Activated CD4-positive, alpha-beta T cell treated with anti-CD3 and anti-CD28 coated beads, Interleukin-2, amount 10 ng/mL, durations not matched to agents 7 days and 5 days (primary cell): ENCODE results near the gene HECW1. TPM values are rescaled to one million over a fixed set of nuclear protein-coding genes. Genes with fewer than 3 reads are reported as not detected.
"Not testable (repeated sequence)": the region's sequence is repeated elsewhere in the genome, so short reads cannot be mapped to it uniquely, and the experiment has no call there.

Experiments
- CTCF ChIA-PET: fragments of 350-600 bp; sonication (Branson Sonifier 250); formaldehyde crosslinking; loops from one replicate; lab custom pipeline; 2021; ENCODE audit warnings: antibody characterized with exemption; lab: Charles Lee
- POLR2A ChIA-PET: fragments of 350-600 bp; sonication (Branson Sonifier 250); formaldehyde crosslinking; loops from one replicate; lab custom pipeline; 2021; ENCODE audit warnings: antibody characterized with exemption; lab: Charles Lee
- DNase-seq: peaks from one replicate; pipeline ENCODE4 v3.0.0-alpha.2; 2020
- H3K27ac Mint-ChIP-seq: one replicate; pipeline ENCODE4 v1.8.0; 2021; ENCODE audit warnings: mild to moderate bottlenecking, moderate library complexity, mixed read lengths
- H3K27me3 Mint-ChIP-seq: one replicate; pipeline ENCODE4 v1.8.0; 2021; ENCODE audit warnings: mixed read lengths
- H3K36me3 Mint-ChIP-seq: one replicate; pipeline ENCODE4 v1.8.0; 2021; ENCODE audit warnings: low read depth, mixed read lengths
- H3K4me1 Mint-ChIP-seq: one replicate; pipeline ENCODE4 v1.8.0; 2021; ENCODE audit warnings: mixed read lengths
- H3K4me3 Mint-ChIP-seq: one replicate; pipeline ENCODE4 v1.8.0; 2021; ENCODE audit warnings: mild to moderate bottlenecking, moderate library complexity, mixed read lengths
- H3K9me3 Mint-ChIP-seq: one replicate; pipeline ENCODE4 v1.8.0; 2021; ENCODE audit warnings: mixed read lengths
- total RNA-seq, 2 experiments: library from RNA; stranded (reverse); gene quantifications; one replicate each; pipeline ENCODE4 v1.2.3, GENCODE V29; 2021

Gene HECW1
- total RNA-seq, 2 experiments from 2014 or later = not detected

DNA sequence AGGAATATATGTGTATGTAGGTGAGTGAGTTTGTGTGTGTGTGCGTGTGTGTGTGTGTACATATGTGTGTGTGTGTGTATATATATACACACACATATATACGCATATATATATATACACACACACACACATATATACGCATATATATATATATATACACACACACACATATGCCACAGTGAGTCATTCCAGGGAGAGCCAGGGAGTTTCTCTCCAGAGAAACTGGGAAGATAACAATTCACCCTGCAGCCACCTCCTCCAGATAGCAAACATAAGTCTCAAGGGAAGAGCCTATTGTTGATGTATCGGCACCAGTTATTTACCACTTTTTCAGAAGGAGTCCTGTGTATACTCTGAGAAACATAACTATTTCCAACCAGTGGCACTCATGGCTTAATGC lies 368.1 kb downstream of the HECW1 start:
- POLR2A ChIA-PET = no interaction called here
- CTCF ChIA-PET = no interaction called here
- Mint-ChIP-seq H3K4me1 (peaks cover 2% of the 10 kb centered on the region), H3K4me3 (no peak overlapping the region), H3K9me3 (no peaks in the 10 kb centered on the region), H3K27ac (no peak overlapping the region), H3K36me3 (no peaks in the 10 kb centered on the region), H3K27me3 (peaks cover 11% of the 10 kb centered on the region)
- DNase-seq = no peak

DNA sequence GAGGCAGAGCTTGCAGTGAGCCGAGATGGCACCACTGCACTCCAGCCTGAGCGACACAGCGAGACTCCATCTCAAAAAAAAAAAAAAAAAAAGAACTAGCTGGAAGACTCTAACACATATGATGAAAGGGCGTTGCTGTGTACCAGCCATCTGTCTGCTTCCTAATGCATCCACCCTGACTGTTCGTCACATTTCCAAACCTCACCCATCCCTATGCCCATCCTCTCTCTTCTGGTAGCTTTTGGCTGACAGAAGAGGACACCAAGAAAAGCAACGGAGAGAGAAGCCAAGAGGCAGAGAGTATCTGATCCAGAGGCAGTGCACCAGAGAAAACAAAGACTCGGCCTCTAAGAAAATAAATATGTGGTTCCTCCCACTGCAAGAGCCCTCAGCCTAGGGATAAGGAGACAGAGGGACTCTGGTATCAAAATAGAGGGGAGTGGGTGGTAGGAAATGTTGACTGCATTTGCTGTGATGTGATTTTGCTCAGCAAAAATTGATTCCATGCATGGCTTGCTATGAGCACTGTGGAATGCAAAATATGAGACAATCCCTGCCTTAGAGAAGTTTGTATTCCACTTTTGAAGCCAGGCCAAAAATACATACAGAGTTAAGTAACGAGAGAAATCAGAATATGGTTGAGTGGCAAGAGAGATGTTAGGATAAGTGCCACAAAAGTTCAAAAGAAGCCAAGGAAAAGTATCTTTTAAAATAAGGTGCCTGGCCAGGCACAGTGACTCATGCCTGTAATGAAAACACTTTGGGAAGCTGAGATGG lies 369.6 kb downstream of the HECW1 start:
- CTCF ChIA-PET = interaction anchor here (0.6 kb wide), 1 partner anchor 101 kb away, joined by 3 read pairs; the partner anchor contains the start of gene STK17A
- peaks cover 2% of the 10 kb centered on the region for H3K4me1 Mint-ChIP-seq
- no peaks in the 10 kb centered on the region for H3K9me3 Mint-ChIP-seq
- no peak for DNase-seq
- POLR2A ChIA-PET = no interaction called here
- H3K36me3 Mint-ChIP-seq = no peaks in the 10 kb centered on the region
- H3K27ac Mint-ChIP-seq = no peak overlapping the region
- no peak overlapping the region for H3K4me3 Mint-ChIP-seq
- H3K27me3 Mint-ChIP-seq = peaks cover 11% of the 10 kb centered on the region

DNA sequence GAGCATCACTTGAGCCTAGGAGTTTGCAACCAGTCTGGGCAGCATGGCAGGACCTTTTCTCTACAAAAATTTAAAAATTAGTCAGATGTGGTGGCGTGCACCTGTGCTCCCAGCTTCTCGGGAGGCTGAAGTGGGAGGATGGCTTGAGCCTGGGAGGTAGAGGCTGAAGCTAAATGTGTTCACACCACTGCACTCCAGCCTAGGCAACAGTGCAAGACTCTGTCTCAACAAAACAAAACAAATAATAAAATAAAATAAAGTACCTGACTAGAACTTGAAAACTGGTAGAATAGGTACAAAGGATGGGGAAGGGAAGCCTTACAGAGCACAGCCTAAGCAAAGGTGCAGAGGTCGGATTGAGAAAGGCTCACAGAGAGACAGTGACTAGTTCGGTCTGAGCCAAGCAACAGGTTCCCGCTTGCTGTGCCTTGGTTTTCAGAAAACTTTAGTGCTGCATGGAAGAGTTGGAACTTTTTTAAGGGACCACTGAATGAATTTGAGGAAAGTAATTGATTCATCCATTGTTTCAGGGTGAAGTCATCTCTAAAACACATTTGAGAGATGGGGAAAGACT lies 370.3 kb downstream of the HECW1 start:
- H3K36me3 Mint-ChIP-seq = no peaks in the 10 kb centered on the region
- DNase-seq = no peak
- H3K27me3 Mint-ChIP-seq = peaks cover 9% of the 10 kb centered on the region
- H3K9me3 Mint-ChIP-seq = no peaks in the 10 kb centered on the region
- no peaks in the 10 kb centered on the region for H3K4me1 Mint-ChIP-seq
- CTCF ChIA-PET = no interaction called here
- no peak overlapping the region for H3K27ac Mint-ChIP-seq
- POLR2A ChIA-PET = no interaction called here
- no peak overlapping the region for H3K4me3 Mint-ChIP-seq

DNA sequence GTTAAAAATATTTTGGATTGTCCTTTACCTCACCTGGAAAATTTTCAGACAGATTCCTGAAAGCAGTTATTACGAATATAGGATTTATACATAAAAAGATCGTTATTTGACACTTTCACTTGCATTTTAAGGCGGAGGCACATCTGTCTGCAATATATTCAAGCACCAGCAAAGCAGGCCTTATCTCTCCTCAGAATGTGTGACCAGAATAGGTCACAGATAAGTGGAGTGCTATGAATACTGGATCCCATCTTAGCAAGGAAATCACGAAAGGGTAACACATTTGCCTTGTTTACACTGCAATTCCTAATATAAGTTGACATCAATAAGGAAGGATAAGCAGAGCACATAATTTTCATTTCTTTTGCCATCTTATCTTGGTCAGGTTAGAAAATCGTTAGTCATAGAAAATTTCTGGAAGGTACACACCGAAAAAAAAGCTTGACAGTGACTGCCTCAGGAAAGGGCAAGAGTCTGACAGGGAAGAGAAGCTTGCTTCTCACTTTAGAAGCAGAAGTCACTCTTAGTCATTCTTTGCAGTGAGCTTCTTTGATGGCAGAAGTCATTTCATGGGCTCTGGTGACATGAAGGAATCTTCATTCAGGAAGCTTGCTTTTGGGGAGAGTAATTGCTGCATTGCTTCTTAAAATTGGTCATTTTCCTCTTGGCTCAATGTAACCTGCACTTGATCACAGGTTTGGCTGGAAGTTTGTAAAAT lies 372.4 kb downstream of the HECW1 start:
- ChIA-PET CTCF (interaction anchor here (0.6 kb wide), 1 partner anchor 259 kb away, joined by 5 read pairs; no protein-coding TSS in a partner anchor), POLR2A (no interaction called here)
- Mint-ChIP-seq H3K36me3 (no peaks in the 10 kb centered on the region), H3K27ac (no peak overlapping the region), H3K27me3 (peaks cover 9% of the 10 kb centered on the region), H3K4me3 (no peak overlapping the region), H3K4me1 (no peaks in the 10 kb centered on the region), H3K9me3 (no peaks in the 10 kb centered on the region)
- DNase-seq = no peak

DNA sequence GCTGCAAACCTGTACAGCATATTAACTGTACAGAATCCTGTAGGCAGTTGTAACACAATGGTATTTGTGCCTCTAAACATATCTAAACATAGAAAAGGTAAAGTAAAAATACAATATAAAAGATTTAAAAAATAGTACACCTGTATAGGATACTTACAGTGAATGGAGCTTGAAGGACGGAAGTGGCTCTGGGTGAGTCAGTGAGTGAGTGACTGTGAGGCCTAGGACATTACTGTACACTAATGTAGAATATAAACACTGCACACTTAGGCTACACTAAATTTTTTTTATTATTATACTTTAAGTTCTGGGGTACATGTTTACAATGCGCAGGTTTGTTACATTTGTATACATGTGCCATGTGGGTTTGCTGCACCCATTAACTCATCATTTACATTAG lies 373.1 kb downstream of the HECW1 start:
- Mint-ChIP-seq H3K27me3 (peaks cover 9% of the 10 kb centered on the region), H3K4me1 (no peaks in the 10 kb centered on the region), H3K27ac (no peak overlapping the region), H3K36me3 (no peaks in the 10 kb centered on the region), H3K4me3 (no peak overlapping the region), H3K9me3 (no peaks in the 10 kb centered on the region)
- ChIA-PET CTCF (no interaction called here), POLR2A (no interaction called here)
- no peak for DNase-seq

DNA sequence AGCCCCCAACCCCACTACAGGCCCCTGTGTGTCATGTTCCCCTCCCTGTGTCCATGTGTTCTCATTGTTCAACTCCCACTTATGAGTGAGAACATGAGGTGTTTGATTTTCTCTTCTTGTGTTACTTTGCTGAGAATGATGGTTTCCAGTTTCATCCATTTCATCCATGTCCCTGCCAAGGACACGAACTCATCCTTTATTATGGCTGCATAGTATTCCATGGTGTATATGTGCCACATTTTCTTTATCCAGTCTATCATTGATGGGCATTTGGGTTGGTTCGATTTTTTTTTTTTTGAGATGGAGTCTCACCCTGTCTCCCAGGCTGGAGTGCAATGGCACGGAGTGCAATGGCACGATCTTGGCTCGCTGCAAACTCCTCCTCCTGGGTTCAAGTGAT lies 373.6 kb downstream of the HECW1 start:
- H3K27me3 Mint-ChIP-seq, H3K4me1 Mint-ChIP-seq, H3K27ac Mint-ChIP-seq, CTCF ChIA-PET, H3K36me3 Mint-ChIP-seq, POLR2A ChIA-PET, DNase-seq, H3K4me3 Mint-ChIP-seq, H3K9me3 Mint-ChIP-seq: not testable (repeated sequence)

DNA sequence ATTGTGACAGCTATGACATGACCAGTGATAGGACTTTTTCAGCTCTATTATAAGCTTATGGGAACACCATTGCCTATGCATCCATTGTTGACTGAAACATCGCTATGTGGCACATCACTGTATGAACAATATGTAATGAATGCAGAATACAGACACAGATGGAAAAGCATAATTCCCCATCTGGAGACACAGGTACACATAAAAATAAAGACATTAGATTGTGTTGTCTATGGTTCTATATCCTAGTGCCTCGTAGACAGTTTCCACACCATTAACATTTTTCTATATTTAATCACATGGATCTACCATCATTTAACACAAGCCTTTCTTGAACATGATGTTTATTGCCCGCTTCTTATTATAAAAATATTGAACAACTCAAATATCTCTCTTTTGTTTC lies 374.2 kb downstream of the HECW1 start:
- POLR2A ChIA-PET = no interaction called here
- Mint-ChIP-seq H3K36me3 (no peaks in the 10 kb centered on the region), H3K4me3 (no peak overlapping the region), H3K9me3 (no peaks in the 10 kb centered on the region), H3K4me1 (no peaks in the 10 kb centered on the region), H3K27ac (no peak overlapping the region), H3K27me3 (peaks cover 7% of the 10 kb centered on the region)
- DNase-seq = no peak
- CTCF ChIA-PET = no interaction called here

DNA sequence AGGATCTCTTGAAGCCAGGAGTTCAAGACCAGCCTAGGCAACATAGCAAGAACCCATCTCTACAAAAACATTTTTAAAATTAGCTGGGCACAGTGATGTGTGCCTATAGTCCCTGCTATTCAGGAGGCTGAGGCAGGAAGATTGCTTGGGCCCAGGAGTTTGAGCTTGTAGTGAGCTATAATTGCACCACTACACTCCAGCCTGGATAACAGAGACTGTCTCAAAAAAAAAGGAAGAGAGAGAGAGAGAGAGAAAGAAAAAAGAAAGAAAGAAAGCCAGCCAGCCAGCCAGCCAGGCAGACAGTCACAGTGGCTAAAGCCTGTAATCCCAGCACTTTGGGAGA lies 375.3 kb downstream of the HECW1 start:
- no peak for DNase-seq
- H3K27me3 Mint-ChIP-seq = peaks cover 10% of the 10 kb centered on the region
- no peaks in the 10 kb centered on the region for H3K9me3 Mint-ChIP-seq
- H3K4me3 Mint-ChIP-seq = no peak overlapping the region
- H3K4me1 Mint-ChIP-seq = no peaks in the 10 kb centered on the region
- H3K27ac Mint-ChIP-seq = no peak overlapping the region
- ChIA-PET CTCF (no interaction called here), POLR2A (no interaction called here)
- no peaks in the 10 kb centered on the region for H3K36me3 Mint-ChIP-seq

DNA sequence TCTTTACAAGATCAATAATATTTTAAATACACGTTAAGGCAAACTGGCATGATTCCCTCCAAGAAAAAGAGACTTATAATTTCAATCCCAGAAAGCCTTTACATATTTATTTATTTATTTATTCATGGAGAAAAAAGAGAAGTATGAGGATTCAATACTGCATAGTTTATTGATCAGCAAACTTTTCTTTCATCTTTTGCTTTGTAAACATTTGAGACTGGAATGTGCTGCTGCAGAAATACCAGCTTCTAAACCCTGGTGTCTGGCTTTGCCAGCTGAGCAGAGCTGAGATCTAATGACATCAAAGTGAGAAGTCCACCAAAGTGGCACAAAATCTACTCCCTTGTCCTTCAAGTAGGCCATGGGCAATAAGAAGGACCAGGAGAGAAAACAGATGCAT lies 376.8 kb downstream of the HECW1 start:
- peaks cover 13% of the 10 kb centered on the region for H3K27me3 Mint-ChIP-seq
- H3K36me3 Mint-ChIP-seq = no peaks in the 10 kb centered on the region
- no peak overlapping the region for H3K27ac Mint-ChIP-seq
- no peaks in the 10 kb centered on the region for H3K4me1 Mint-ChIP-seq
- DNase-seq = no peak
- H3K4me3 Mint-ChIP-seq = no peak overlapping the region
- ChIA-PET POLR2A (no interaction called here), CTCF (interaction anchor here (0.9 kb wide), 2 partner anchors 10 to 20 kb away, joined by 3 read pairs; no protein-coding TSS in a partner anchor)
- H3K9me3 Mint-ChIP-seq = no peaks in the 10 kb centered on the region

DNA sequence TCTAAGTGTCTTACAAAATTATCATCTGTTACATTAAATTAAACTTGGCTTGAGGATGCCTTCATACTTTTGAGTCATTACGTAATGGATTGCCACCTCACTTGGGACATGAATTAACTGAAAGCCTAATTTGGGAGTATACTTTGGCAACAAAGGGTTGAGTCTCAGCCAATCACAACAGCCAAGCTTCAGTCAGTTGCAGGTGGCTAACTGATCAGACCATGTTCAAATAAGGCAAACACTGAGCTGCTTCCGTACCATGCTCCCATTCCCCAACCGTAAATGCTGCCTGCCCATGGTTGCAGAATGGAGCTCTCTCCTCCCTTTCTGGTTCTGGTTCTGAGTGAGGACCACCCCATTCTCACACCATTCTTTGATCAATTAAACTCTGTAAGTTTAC lies 377.6 kb downstream of the HECW1 start:
- DNase-seq = no peak
- no peaks in the 10 kb centered on the region for H3K36me3 Mint-ChIP-seq
- H3K27me3 Mint-ChIP-seq = peaks cover 8% of the 10 kb centered on the region
- H3K27ac Mint-ChIP-seq = no peak overlapping the region
- no peak overlapping the region for H3K4me3 Mint-ChIP-seq
- H3K4me1 Mint-ChIP-seq = no peaks in the 10 kb centered on the region
- ChIA-PET POLR2A (no interaction called here), CTCF (interaction anchor here (1.1 kb wide), 1 partner anchor 10 kb away, joined by 3 read pairs; no protein-coding TSS in a partner anchor)
- no peaks in the 10 kb centered on the region for H3K9me3 Mint-ChIP-seq

DNA sequence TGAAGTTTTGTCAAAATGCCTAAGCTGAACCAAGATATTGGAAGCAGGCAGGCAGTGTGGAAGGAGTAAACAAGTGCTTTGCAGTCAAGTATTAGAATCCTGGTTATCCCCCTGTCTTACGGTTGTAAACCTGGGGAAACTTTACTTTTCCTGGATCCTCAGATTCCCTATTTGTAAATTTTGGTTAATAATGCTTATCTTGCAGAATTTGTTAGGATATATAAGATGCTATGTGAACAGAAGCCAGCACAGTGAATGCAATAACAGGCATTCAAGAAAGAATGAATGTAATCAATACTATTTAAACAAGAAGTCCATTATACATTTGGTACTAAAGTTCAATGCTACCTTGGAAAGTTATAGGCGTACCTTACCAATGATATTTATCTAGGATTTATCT lies 378.7 kb downstream of the HECW1 start:
- Mint-ChIP-seq H3K9me3 (no peaks in the 10 kb centered on the region), H3K27me3 (peaks cover 12% of the 10 kb centered on the region)
- POLR2A ChIA-PET = no interaction called here

DNA sequence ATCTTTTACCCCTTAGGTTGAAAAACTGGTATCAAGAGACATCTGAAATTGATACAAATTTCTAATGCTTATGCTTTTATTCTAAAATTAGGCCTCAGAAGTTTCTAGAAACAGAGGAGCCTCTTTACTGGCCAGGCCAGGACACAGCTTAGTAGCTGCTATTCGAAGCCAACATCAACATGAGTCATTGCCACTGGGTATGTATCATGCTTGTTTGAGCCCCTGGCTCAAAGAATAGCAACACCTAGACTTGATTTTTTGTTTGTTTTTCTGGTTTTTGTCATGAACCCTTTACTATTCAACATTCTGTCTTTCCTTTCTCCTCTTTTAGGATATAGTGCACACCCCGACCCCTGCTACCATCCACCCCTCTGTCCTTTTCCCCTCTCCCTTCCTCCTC lies 379.5 kb downstream of the HECW1 start:
- Mint-ChIP-seq H3K36me3 (no peaks in the 10 kb centered on the region), H3K27me3 (peaks cover 12% of the 10 kb centered on the region), H3K4me1 (no peaks in the 10 kb centered on the region), H3K27ac (no peak overlapping the region), H3K9me3 (no peaks in the 10 kb centered on the region), H3K4me3 (no peak overlapping the region)
- CTCF ChIA-PET = interaction anchor here (1.4 kb wide), 1 partner anchor 36 kb away, joined by 4 read pairs; no protein-coding TSS in a partner anchor
- POLR2A ChIA-PET = no interaction called here
- no peak for DNase-seq

More for the DNA sequence above, 378.7 kb downstream of the HECW1 start:
- DNase-seq = no peak
- Mint-ChIP-seq H3K4me1 (no peaks in the 10 kb centered on the region), H3K4me3 (no peak overlapping the region), H3K27ac (no peak overlapping the region), H3K36me3 (no peaks in the 10 kb centered on the region)
- CTCF ChIA-PET = interaction anchor here (1.1 kb wide), 1 partner anchor 9 kb away, joined by 3 read pairs; no protein-coding TSS in a partner anchor

DNA sequence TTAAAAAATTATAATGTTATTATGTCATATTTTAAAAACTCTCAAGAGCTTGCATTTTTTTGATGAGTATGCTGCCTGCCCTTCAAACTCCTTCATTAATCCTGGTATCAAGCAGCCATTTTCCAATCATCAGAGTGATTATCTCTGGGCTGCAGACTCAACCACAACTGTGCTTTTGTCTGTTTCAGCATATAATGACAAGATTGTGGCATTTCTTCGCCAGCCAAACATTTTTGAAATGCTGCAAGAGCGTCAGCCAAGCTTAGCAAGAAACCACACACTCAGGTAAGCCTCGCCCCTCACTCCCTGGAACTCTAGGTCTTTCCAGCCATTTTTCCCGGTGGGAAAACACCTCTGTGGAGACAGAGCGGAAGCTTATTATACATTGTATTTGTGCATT lies 380.4 kb downstream of the HECW1 start:
- ChIA-PET CTCF (interaction anchor here (1.4 kb wide), 1 partner anchor 37 kb away, joined by 4 read pairs; no protein-coding TSS in a partner anchor), POLR2A (no interaction called here)
- peaks cover 15% of the 10 kb centered on the region for H3K27me3 Mint-ChIP-seq
- DNase-seq = no peak
- no peak overlapping the region for H3K4me3 Mint-ChIP-seq
- no peaks in the 10 kb centered on the region for H3K4me1 Mint-ChIP-seq
- no peaks in the 10 kb centered on the region for H3K36me3 Mint-ChIP-seq
- H3K27ac Mint-ChIP-seq = no peak overlapping the region
- no peaks in the 10 kb centered on the region for H3K9me3 Mint-ChIP-seq
